ENCODE data around the gene C1GALT1.

The C1GALT1 gene

DNA sequence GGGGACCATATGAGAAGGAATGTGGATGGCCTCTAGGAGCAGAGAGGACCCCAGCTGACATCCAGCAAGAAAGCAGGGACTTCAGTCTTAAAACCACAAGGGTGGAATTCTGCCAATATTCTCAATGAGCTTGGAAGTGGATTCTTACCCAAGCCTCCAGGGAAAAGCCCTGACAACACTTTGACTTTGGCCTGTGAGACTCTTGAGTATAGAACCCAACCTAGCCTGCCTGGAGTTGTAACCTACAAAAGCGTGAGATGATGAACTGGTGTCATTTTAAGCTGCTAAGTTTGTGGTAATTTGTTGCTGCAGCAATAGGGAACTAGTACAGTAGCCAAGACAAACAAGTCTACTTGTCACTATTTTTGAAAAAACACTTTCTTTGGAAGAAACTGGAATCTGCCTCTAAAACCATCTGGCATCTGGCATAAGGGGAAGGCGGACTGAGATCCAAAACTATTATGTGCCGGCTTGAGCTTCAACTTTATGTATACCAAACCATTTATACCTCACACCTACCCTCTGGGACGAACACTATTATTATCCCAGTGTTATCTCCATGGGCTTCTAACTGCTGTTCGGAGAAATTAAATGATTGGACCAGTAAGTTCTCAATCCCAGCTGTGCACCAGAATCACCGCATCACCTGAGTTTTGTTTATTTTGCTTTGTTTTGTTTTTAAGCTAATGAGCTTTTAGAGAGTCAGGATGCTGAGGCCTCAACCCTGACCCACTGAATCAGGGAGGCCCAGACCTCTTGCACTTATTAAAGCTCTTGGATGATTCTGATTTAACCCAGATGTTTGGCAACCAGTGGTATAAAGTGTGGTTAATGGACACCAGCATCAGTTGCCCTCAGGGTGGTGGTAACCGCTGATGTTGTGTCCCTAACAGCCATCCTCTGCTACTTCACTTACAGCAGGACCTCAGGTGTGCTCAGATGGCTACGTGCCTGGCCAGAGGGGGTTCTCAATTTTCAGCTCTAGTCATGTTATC, 83.0 kb downstream of the C1GALT1 start:
- no peak for DNase-seq (ENCODE audit: extremely low read depth in 1 of 2, low read depth in 1 of 2)

DNA sequence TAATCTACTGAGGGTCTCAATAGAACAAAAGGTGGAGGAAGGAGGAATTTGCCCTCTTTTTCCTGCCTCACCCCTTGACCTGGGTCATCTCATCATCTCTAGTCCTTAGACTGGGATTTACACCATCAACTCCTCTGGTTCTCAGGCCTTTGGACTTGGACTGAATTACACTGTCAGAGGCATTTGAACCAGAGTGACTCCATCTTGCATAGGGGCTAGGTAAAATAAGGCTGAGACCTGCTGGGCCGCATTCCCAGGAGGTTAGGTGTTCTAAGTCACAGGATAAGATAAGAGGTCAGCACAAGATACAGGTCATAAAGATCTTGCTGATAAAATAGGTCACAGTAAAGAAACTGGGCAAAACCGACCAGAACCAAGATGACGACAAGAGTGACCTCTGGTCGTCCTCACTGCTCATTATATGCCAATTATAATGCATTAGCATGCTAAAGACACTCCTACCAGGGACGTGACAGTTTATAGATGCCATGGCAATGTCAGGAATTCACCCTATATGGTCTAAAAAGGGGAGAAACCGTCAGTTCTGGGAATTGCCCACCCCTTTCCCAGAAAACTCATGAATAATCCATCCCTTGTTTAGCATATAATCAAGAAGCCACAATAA, 84.0 kb downstream of the C1GALT1 start:
- DNase-seq (ENCODE audit: extremely low read depth in 1 of 2, low read depth in 1 of 2): no peak

DNA sequence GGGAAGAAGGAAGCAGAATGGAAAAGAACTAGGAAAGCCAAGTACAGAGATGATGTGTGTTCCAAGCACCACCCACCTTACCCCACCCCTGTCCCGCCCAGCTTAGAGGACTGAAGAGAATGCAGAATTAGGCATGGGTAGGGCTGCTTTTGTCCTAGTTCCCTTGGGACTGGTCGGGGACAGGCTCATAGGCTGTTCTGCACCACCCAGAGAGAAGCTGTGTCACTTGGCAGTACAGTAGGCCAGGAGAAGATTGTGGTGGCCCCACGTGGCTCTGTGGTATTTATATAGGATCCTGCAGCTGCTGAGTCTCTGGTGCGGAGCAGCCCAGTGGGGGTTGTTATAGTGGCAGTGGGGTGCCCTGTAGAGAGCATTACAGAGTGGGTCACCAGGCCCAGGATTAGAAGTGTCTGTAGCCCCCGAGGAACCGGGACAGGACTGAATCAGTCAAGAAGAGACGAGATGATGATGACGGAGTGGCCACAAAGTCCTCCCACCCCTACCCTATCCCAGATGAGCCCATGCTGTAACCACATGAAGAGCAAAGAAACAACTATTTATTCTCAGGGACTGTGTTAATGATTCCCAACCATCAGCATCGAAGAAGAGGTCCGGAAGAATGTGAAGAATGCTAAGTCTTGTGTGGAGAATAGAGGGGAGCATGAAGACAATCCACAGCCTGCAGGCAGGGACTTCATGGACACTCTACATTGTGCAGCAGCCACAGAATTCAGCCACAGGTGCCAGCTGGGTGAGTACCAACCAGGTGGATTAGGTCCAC, 88.9 kb downstream of the C1GALT1 start:
- no peak for DNase-seq (ENCODE audit: extremely low read depth in 1 of 2, low read depth in 1 of 2)

DNA sequence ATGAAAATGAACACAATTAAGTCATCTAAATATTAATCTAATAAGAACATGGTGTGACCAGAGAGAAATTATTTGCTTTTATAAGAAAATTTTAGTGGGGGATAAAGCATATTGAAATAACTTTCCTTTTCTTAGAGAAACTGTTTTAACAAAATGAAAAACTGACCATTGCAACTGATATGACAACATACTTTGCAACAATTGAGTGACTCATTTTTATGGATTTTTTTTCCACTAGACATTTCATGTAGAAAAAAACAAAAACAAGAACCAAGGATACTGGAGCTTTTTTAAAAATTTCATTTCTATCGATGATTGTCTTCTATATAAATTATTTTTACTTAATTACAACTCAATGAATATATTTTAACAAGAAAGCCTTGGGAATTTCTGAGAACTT, 90.0 kb downstream of the C1GALT1 start:
- no peak for DNase-seq (ENCODE audit: extremely low read depth in 1 of 2, low read depth in 1 of 2)

DNA sequence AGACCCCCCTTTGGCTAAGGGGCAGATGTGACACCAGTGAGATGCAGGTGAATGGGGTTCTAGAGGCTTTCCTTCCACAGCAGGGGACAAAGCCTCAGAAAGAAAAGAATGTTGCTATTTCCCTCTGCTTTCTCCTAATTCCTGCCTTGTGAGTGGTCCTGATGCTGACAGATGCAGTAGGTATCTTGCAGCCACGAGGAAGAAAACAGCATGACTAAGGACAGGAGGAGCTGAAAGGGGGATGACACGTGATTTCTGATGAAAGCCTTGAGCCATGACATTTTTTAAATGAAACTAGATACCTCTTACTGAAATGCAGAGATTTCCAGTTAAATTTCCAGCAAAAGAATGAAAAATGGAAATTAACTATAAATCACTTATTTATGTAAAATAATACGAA, 92.4 kb downstream of the C1GALT1 start:
- no peak for DNase-seq (ENCODE audit: extremely low read depth in 1 of 2, low read depth in 1 of 2)

DNA sequence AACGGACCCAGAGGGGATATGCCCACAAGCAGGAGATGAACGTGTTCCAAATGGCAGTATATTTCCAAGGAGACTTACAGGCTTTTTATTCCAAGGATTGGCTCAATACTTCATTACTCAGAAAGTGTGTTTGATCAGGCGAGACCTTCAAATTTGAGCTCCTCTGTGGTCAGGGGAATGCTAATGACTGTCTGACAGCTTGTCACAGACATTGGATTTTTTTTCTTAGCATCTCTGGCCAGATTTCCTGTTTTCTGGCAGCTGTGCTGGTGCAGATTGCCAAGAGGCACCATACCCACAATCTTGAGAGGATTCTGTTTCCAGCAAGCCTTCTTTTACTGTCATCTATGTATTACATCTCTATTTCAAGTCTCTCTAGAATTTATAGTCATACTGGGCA, 93.8 kb downstream of the C1GALT1 start:
- DNase-seq (ENCODE audit: extremely low read depth in 1 of 2, low read depth in 1 of 2): no peak

DNA sequence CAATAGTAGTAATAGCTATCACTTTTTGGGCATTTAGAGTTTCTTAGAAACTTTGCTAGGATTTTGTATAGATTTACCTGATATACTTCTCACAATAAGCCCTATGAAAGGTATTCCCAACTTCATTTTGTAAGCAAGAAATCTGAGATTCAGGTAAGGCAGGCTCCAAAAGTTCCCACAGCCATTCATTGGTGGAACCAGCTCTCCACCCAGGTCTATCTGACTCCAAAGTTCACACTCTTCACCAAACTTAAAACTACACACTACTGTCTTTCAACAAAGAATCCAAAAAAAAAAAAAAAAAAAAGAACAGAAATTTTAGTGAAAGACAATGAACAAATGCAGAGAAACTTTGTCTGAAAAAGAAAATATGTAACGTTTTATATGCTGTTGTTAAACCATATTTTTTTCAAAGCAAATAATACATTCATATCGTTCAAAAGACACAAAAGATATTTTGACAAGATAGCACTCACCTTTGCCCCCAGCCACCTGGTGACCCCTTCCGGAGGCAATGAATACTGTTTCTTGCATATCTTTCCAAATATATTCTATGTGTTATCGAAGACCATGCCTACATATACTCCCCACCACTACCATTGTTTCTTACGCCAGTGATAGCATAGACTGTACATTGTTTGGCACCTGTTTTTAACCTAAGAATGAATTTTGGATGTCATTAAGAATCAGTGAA, 108.2 kb downstream of the C1GALT1 start:
- no peak for DNase-seq (ENCODE audit: extremely low read depth in 1 of 2, low read depth in 1 of 2)

DNA sequence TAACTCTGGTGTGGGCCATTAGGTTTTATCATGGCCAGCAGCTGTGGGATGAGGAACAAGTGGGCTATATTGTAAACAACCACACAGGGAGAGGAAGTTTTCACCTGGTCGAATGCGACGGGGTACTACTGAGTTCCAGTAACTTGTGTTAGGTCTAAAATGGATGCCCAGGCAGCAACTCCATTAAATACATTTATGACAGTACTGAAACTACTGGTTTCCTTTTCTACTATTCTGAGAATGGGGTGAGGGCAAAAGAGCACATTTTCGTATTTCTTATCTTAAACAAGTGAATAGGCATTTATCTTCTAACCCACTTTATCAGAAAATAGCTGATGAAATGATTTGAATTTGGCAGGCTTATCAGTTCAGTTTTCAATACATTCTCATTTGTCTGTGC, 109.7 kb downstream of the C1GALT1 start:
- no peak for DNase-seq (ENCODE audit: extremely low read depth in 1 of 2, low read depth in 1 of 2)

DNA sequence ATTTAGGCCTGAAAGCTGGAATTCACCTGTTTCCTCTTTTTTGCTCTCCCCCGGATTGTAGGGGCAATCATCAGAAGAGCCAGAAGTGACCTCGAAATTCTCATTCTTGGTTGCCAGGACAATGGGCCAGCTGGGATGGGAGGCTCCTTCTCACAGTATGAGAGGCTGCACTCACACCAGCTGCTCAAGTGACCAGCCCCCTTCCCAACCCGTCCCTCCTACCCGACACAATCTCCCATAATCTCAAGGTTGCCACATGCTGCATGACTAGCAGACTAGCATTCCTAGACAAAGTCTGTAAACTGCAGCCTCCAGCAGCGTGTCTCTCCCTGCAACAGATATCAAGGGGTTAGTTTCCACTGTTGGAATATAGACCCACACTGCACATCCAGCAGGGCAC, 110.3 kb downstream of the C1GALT1 start:
- DNase-seq (ENCODE audit: extremely low read depth in 1 of 2, low read depth in 1 of 2): no peak

DNA sequence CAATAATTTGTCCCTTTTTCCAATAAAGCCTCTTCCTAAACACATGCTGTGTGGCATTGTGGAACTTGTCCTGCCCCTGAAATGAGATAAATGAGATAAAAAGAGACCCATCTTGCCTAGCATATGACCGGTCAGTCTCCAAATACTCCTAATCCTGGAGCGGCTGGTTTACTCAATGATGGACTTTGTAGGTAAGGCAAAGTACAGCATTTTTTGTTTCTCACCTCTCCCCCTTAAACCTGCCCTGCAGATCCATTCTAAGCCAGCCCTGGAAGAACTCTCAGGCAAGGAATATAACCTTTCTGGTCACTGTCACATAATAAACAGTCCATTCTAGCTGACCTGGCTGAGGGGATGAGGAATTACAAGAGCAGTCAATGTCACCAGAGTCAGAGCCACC, 110.7 kb downstream of the C1GALT1 start:
- DNase-seq (ENCODE audit: extremely low read depth in 1 of 2, low read depth in 1 of 2): no peak

DNA sequence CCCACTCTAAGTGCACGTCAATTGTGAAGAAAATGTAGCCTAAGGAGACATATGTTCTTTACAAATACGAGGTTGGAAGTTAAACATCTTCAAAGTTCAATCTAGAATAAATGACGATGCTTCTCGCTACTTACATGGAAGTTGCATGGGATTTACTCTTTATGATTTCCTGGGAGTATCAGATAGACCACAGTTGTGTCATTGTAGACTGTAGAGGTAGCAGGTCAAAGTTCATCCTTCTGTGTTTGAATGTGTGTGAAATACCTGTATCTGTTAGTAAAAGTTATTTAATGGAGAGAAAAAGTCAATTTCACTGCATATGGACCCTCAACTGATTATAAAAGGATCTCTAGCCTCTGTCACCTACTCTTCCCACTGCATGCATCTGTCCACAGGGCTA, 112.6 kb downstream of the C1GALT1 start:
- no peak for DNase-seq (ENCODE audit: extremely low read depth in 1 of 2, low read depth in 1 of 2)

Measured in stimulated activated CD8-positive, alpha-beta memory T cell treated with anti-CD3 and anti-CD28 coated beads, Interleukin-7, amount 100 ng/mL, for 48 hours (primary cell).